ENCODE results near the gene ZSCAN22.

GRCh38 chr19:58356766-58357480 is 30.1 kb downstream of the ZSCAN22 start:
- no peak for TF ChIP-seq CTCF (IDR thresholded peaks at IDR 0.05; ENCODE audit: extremely low read depth in 1 of 2, insufficient read depth in 1 of 2, low read depth in 1 of 2, low read length in 2 of 2)
- TF ChIP-seq JUN (IDR thresholded peaks at IDR 0.05; ENCODE audit: borderline replicate concordance, insufficient read depth, insufficient read length, low read depth) = no peak
- no peak for TF ChIP-seq MAX (IDR thresholded peaks at IDR 0.05; ENCODE audit: insufficient read depth, insufficient read length)
- no peak for TF ChIP-seq POLR2A (IDR thresholded peaks at IDR 0.05; ENCODE audit: low read depth, low read length)
- TF ChIP-seq POLR2AphosphoS5 (IDR thresholded peaks at IDR 0.05; ENCODE audit: insufficient read depth, low read depth, low read length) = no peak
- peak; percentile 81 for TF ChIP-seq EZH2 (IDR thresholded peaks at IDR 0.05; ENCODE audit: borderline replicate concordance, low read depth, low read length, severe bottlenecking)
- no peak for TF ChIP-seq FOS (IDR thresholded peaks at IDR 0.05; ENCODE audit: borderline replicate concordance, insufficient read depth, low read length)
